GM20431 (cell line): ENCODE data around the gene CUX1.
"Not testable (repeated sequence)": the region's sequence is repeated elsewhere in the genome, so short reads cannot be mapped to it uniquely, and the experiment has no call there.

Source experiments
- in situ Hi-C: fragments of 300-500 bp; cut with MseI, MboI; formaldehyde crosslinking; loops from one replicate; pipeline ENCODE4 v1.15.0; 2020; ENCODE audit warnings: low sequenced_read_pairs; ENCODE audit not compliant: unreplicated experiment

Gene CUX1

GRCh38 chr7:101988513-101988912 is 171.1 kb downstream of the CUX1 start:
- in situ Hi-C loops: no loop called here

DNA sequence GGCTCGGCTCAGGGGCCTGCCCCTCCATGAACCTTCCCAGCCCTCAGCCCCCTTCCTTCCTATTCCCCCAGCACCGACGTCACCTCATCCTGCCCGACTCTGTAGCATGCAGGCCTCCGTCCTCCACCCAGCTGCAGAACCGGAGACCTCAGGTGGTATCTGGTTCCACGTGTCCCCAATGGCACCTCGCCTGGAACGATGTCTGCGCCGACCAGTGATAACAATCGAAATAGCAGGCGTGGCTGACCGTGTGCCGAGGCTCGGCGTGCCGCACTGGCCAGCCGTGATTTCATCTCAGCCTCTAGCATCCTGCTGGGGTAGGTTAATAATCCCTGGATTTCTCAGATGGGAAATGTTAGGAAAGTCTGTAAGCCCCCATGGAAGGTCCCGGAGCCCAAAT is 171.7 kb downstream of the CUX1 start:
- in situ Hi-C loops: no loop called here

DNA sequence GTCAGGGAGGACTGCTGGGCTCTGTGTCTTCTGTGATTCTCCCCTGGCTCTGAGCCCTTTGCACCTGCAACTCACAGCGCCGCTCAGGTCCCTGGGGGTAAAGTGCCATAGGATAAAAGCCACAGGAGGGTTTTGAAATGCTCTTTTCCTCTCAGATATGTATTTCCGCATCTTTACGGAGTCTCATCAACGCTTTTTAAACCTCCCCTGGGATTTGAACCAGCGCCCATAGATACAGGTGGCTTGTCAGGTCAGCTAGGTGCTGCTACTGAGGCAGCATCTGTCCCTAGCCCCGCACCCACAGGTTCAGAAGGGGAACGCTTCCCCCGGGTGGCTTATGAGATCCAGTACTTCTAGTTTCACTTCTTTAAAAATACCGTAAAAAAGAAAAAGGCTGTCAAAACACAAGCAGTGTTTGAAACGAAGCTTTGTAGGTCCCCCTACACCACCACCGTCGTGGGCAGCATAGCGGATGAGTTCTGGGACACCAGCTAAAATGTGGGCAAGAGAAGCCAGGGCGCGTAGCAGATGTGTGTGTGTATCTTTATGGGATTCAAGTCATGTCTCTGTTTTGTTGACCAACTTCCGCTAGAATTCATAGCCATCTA is 173.5 kb downstream of the CUX1 start:
- in situ Hi-C loops: no loop called here

- in situ Hi-C loops: no loop called here
Observed at GRCh38 chr7:101991860-101992259, 174.4 kb downstream of the CUX1 start.

DNA sequence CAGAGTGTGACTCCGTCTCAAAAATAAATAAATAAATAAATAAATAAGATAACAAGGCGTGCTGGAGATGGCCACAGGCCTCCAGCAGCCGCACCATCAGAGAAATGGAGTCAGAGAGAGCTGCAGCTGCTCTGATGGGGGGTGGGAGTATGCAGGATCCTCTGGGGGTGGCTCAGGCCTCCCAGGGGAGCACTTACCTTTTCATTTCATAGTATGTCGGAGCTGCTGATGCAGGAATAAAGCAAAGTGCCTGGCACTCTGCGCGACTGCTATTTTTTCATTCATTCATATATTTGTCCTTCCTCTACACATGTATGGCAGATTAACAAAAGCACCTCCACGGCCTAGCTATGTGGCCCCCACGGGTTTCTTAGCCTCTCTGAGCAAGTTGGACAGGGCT is 175.9 kb downstream of the CUX1 start:
- in situ Hi-C loops: no loop called here

DNA sequence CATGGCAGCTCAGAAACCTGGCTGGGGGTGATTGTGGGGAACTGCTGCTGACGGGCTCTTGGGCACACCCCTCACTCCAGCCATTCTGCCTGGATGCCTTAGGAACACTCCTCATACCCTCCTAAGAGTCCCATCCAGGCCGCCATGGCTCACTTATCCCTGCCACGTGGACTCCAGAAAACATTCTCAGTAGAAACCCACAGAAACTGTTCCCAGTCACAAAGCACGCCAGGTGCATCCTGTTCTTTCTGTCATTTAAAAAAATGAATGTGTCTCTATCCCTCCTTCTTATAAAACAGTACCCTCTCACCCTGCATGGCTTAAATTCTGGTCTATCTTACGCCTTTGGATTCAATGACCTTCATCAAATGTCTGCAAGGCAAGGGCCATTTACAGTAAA is 177.7 kb downstream of the CUX1 start:
- in situ Hi-C loops: no loop called here

GRCh38 chr7:101996131-101996691 is 178.8 kb downstream of the CUX1 start:
- in situ Hi-C loops: no loop called here

DNA sequence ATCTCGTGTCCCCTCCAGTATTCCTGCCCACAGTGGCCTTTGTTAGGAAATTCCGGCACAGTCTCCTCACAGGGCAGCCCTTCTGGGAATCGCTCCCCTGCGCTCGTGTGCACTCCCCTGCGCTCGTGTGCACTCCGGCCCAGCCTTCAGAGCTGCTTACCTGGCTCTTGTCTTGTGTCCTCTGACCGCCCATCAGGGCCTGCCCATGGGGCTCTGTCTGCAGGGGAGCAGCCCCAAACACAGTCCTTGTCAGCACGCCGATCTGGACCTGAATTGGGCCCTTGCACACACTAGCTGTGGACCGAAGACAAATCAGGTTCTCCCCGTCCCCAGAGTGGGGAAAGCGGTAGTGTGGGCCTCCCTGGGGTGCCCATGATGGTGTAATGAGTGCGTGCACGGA is 179.4 kb downstream of the CUX1 start:
- in situ Hi-C loops: no loop called here

GRCh38 chr7:101998029-101998905 is 180.8 kb downstream of the CUX1 start:
- in situ Hi-C loops: no loop called here

DNA sequence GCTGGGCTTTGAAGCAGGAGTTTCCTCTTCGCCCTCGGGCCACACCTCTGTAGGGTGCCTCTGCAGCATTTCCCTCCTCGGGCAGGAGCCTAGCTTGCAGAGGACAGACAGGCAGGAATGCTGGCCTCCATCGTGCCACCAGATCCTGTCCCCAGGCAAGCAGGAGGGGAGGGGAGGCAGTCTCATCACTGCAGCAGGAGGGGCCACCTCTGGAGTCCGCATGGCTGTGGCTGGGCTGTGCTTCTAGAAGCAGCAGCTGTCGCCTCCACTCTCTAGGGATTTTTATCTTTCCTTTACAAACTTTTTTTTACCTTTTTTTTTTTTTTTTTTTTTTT is 181.4 kb downstream of the CUX1 start:
- in situ Hi-C loops: no loop called here

- in situ Hi-C loops: no loop called here
Observed at GRCh38 chr7:101999393-101999792, 182.0 kb downstream of the CUX1 start.

GRCh38 chr7:102000123-102000522 is 182.7 kb downstream of the CUX1 start:
- in situ Hi-C loops: no loop called here

GRCh38 chr7:102004229-102004628 is 186.8 kb downstream of the CUX1 start:
- in situ Hi-C loops: no loop called here

DNA sequence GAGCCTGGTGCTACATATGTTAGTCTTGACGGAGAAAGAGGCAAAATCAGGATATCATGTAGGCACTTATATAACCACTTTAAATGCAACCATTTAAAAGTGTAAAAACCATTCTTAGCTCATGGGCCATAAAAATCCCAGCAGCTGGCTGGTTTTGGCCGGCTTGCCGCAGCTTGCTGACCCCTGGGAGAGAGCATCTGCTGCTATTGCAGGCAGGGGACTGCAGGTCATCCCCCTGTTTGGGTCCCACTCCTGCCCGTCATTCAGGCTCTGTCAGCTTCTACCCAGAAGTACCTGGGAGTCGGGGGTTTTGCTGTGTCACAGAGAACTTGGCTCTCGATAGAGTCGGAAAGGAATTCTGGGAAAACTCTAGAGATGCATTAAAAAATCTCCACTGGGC is 187.4 kb downstream of the CUX1 start:
- in situ Hi-C loops: no loop called here

GRCh38 chr7:102005933-102006480 is 188.6 kb downstream of the CUX1 start:
- in situ Hi-C loops: no loop called here

GRCh38 chr7:102006695-102007094 is 189.3 kb downstream of the CUX1 start:
- in situ Hi-C loops: no loop called here

DNA sequence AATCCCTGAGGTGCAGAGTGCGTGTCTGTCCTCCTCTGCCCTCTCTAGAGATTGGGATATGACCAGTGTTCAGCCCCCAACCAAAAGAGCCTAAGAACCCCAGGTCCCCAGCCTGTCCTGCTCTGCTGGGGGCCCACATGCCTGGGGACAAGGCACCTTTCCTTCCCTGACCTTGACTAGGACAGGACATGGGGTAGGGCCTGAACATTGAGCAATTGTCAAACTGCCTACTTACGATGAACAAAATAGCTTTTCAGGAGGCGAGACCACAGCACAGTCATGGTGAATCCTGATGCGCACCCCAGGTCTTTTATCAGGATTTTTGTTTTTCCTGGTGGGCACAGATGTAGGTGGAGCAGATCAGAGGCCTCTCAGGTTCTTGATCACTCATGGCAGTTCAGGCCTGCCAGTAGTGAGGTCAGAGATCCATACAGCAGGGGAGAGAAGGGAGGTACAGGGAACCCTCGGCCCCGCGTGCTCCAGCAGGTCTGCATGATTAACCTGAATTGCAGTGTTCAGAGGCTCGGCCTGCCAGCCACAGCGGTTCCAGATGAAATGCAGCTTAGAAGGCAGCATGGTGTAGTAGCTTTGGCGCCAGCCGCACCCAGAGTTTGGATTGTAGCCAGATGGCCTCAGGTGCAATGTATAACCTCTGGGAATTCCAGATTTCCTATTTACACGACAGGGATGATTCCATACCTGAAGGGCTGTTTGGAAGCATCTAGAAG is 191.3 kb downstream of the CUX1 start:
- in situ Hi-C loops: no loop called here

DNA sequence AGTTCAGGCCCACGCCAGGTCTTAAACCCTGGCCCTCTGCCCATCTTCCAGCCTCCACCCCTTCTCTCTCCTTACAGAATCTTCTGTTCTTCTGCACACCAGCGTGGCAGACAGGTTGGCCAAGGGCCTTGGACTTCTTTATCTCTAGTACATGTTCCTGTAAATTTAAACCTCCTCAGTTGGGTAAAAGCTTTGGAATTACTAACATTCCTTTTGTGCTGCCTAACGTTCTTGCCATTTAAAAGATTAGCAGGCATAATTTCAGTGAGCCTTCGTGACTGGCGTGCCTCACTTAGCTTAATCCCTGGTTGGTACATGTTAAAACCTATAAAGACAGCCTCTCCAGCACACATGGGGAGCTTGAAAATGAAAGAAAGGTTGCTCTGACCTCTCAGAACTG is 192.2 kb downstream of the CUX1 start:
- in situ Hi-C loops: no loop called here

DNA sequence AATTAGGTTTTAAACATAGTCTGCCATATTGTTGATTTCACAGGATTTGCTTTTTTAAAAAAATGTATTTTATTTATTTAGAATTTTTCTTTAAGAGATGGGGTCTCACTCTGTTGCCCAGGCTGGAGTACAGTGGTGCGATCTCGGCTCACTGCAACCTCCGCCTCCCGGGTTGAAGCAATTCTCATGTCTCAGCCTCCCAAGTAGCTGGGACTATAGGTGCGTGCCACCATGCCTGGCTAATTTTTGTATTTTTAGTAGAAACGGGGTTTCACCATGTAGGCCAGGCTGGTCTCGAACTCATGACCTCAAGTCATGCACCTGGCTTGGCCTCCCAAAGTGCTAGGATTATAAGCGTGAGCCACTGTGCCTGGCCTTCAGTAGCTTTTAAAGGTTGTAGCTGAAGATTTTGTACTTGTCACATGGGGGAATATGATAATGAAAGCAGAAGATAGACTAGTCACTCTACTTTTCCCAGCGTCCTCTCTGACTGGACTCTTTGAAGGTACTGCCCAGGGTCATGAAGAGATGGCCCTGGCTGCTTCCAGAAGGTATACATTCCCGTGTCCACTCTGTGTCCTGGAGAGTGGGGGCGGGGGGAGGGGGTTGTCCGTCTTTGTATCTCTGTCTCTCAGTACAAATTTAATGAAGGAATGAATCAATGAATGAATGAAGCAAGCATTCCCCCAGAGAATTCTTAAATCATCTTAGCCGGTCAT is 194.8 kb downstream of the CUX1 start:
- in situ Hi-C loops: not testable (repeated sequence)

DNA sequence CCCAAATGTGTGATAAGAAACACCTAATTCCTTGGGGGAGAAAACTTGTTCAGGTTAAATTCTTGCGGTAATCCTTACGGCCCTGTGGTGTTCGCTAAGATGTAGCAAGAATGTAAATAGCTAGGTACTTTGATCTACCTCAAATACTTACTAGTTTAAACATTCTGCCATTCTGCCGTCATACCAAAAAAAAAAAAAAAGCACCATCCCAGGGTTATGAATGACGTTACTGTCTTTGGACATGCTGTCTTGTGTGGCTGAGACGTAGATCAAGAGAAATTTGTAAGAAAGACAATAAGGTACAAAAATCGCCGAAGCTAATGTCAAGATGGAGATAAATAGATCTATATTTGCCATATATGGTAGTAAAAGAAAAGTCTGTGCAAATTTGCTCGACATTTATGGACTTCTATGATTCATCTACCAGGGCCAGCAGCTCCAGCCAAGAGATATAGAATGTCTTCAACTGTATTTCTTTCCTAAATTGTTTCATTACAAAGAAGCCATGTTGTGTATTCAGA is 195.6 kb downstream of the CUX1 start:
- in situ Hi-C loops: no loop called here
